CD4-positive, alpha-beta T cell treated with Interferon alpha-2 for 1 hour (primary cell): Measurements from ENCODE around the gene STXBP4.

Experiments
- DNase-seq, 2 donors: peaks; one replicate each; pipeline ENCODE4 v3.0.0-alpha.2; 2020 to 2022

STXBP4 gene

GRCh38 chr17:55124730-55125360, 156.3 kb downstream of the STXBP4 start:
- no peak for DNase-seq

- no peak for DNase-seq
Measured at GRCh38 chr17:55133583-55133982, 165.0 kb downstream of the STXBP4 start.

GRCh38 chr17:55134486-55135157, 166.1 kb downstream of the STXBP4 start:
- DNase-seq, result no peak

GRCh38 chr17:55140809-55141208, 172.2 kb downstream of the STXBP4 start:
- no peak for DNase-seq

GRCh38 chr17:55144518-55144917, 176.0 kb downstream of the STXBP4 start:
- no peak for DNase-seq

- no peak for DNase-seq
Measured at GRCh38 chr17:55149485-55149884, 180.9 kb downstream of the STXBP4 start.

GRCh38 chr17:55152236-55152635, 183.7 kb downstream of the STXBP4 start:
- no peak for DNase-seq

GRCh38 chr17:55154101-55154500, 185.5 kb downstream of the STXBP4 start:
- no peak for DNase-seq

- no peak for DNase-seq
Measured at GRCh38 chr17:55155856-55156560, 187.4 kb downstream of the STXBP4 start.

GRCh38 chr17:55157165-55157564, 188.6 kb downstream of the STXBP4 start:
- no peak for DNase-seq

- no peak for DNase-seq
Measured at GRCh38 chr17:55158439-55158838, 189.9 kb downstream of the STXBP4 start.

GRCh38 chr17:55159251-55159650, 190.7 kb downstream of the STXBP4 start:
- DNase-seq, result no peak

- DNase-seq, result no peak
Measured at GRCh38 chr17:55160501-55160900, 191.9 kb downstream of the STXBP4 start.

GRCh38 chr17:55161935-55162555, 193.5 kb downstream of the STXBP4 start:
- DNase-seq, result no peak

- DNase-seq, result no peak
Measured at GRCh38 chr17:55162556-55162946, 194.0 kb downstream of the STXBP4 start.

- no peak for DNase-seq
Measured at GRCh38 chr17:55163408-55163807, 194.8 kb downstream of the STXBP4 start.

GRCh38 chr17:55166506-55166905, 197.9 kb downstream of the STXBP4 start:
- no peak for DNase-seq

- no peak for DNase-seq
Measured at GRCh38 chr17:55167024-55167725, 198.6 kb downstream of the STXBP4 start.

- no peak for DNase-seq
Measured at GRCh38 chr17:55168958-55169687, 200.6 kb downstream of the STXBP4 start.

GRCh38 chr17:55171634-55172328, 203.2 kb downstream of the STXBP4 start:
- DNase-seq, result no peak

- DNase-seq, result no peak
Measured at GRCh38 chr17:55172612-55173011, 204.0 kb downstream of the STXBP4 start.

- no peak for DNase-seq
Measured at GRCh38 chr17:55174133-55174532, 205.6 kb downstream of the STXBP4 start.
